Karpas-422 (cell line): Measurements from ENCODE around the gene NIPAL4. TPM values are rescaled to one million over a fixed set of nuclear protein-coding genes. Genes with fewer than 3 reads are reported as not detected.

ENCODE experiments used
- DNase-seq: peaks from one replicate; pipeline ENCODE4 v3.0.0-alpha.2; 2015
- H2AFZ ChIP-seq: fragments of 200-600 bp; sonication (generic); 2 replicates; pipeline ENCODE4 v1.6.1; 2014; ENCODE audit warnings: antibody characterized with exemption, low read length, mixed read lengths
- H3K27ac ChIP-seq: fragments of 200-600 bp; sonication (generic); 2 replicates; pipeline ENCODE4 v1.5.1; 2014; ENCODE audit warnings: mild to moderate bottlenecking, low read length, moderate library complexity
- H3K27me3 ChIP-seq: fragments of 200-600 bp; sonication (generic); 2 replicates; pipeline ENCODE4 v1.6.1; 2014; ENCODE audit warnings: low read length, mixed read lengths
- H3K36me3 ChIP-seq: fragments of 200-600 bp; sonication (generic); 2 replicates; pipeline ENCODE4 v1.6.1; 2014; ENCODE audit warnings: low read length, mixed read lengths; ENCODE audit not compliant: insufficient read depth
- H3K4me1 ChIP-seq: fragments of 200-600 bp; sonication (generic); 2 replicates; pipeline ENCODE4 v1.6.1; 2014; ENCODE audit warnings: mild to moderate bottlenecking, low read length, mixed read lengths
- H3K4me2 ChIP-seq: fragments of 200-600 bp; sonication (generic); 2 replicates; pipeline ENCODE4 v1.6.1; 2014; ENCODE audit warnings: low read length, low read depth, mild to moderate bottlenecking; ENCODE audit not compliant: poor library complexity, severe bottlenecking
- H3K4me3 ChIP-seq: fragments of 200-600 bp; sonication (generic); 2 replicates; pipeline ENCODE4 v1.5.1; 2014; ENCODE audit warnings: mild to moderate bottlenecking, antibody characterized with exemption, low read length, mixed read lengths
- H3K79me2 ChIP-seq: fragments of 200-600 bp; sonication (generic); 2 replicates; pipeline ENCODE4 v1.6.1; 2014; ENCODE audit warnings: mild to moderate bottlenecking, low read length, mixed read lengths
- H3K9ac ChIP-seq: fragments of 200-600 bp; sonication (generic); 2 replicates; pipeline ENCODE4 v1.6.0; 2014; ENCODE audit warnings: low read length
- H3K9me2 ChIP-seq: fragments of 200-600 bp; sonication (generic), shearing (Covaris generic); replicated peaks from 2 replicates; pipeline ENCODE4 v1.6.0; 2014; ENCODE audit warnings: mild to moderate bottlenecking, low read length, moderate library complexity; ENCODE audit not compliant: insufficient read depth
- H3K9me3 ChIP-seq: fragments of 300-700, 200-600 bp; sonication (generic); 2 replicates; pipeline ENCODE4 v1.6.1; 2014; ENCODE audit warnings: low read length, mixed read lengths
- H4K20me1 ChIP-seq: fragments of 200-600 bp; sonication (generic); 2 replicates; pipeline ENCODE4 v1.6.1; 2014; ENCODE audit warnings: mild to moderate bottlenecking, antibody characterized with exemption, low read length, low read depth; ENCODE audit not compliant: insufficient read depth
- total RNA-seq: library from RNA; depleted of rRNA; stranded (reverse); fragments of >200 nt; shearing (Covaris generic); gene quantifications from 2 replicates; pipeline ENCODE4 v1.2.3, GENCODE V29; 2014; ENCODE audit warnings: low replicate concordance

NIPAL4 gene
- total RNA-seq, 1 experiment from 2014 or later, result not detected

DNA sequence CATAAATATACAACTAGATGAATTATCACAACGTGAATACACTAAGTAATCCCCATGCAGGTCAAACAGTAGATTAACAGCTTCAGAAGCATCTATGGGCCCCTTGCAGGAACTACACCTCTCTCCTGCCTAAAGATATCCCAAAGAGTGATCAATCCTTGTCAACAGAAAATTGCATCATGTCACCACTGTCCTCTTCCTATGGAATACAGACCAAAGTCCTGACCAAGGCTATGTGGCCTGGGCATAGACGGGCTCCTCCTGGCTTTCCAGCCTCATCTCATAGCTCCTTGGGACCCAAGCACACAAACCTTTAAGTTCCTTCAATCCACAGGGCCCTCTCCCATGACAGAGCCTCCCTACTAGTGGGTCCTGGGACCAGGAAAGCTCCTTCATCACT lies 25.3 kb downstream of the NIPAL4 start:
- no peaks in the 10 kb centered on the region for H4K20me1 ChIP-seq
- H3K27ac ChIP-seq, result no peak overlapping the region
- H3K4me2 ChIP-seq, result no peak overlapping the region
- no peaks in the 10 kb centered on the region for H3K27me3 ChIP-seq
- H3K79me2 ChIP-seq, result no peaks in the 10 kb centered on the region
- peaks cover 30% of the 10 kb centered on the region for H3K4me1 ChIP-seq
- no peak overlapping the region for H3K9ac ChIP-seq
- no peak overlapping the region for H3K4me3 ChIP-seq
- H2AFZ ChIP-seq, result no peak overlapping the region
- no peaks in the 10 kb centered on the region for H3K9me2 ChIP-seq
- no peak for DNase-seq
- H3K36me3 ChIP-seq, result no peaks in the 10 kb centered on the region
- H3K9me3 ChIP-seq, result no peaks in the 10 kb centered on the region

DNA sequence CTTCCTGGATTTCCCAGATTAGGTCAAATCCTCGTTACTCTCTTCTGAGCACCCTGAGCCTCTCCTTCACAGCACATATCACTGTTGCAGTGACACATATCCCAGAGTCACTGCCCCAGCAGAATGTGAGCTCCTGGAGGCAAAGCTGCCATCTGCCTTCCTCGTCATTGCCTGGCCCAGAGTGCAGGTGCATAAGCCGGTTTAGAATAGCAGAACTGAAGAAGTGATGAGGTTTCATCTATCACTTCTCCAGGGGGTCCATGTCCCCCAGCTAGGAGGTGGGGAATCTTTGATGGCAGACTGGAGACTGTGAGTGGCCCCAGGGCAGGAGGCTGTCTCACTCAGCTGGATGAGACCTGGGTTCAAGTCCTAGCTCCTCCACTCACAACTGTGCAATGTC lies 25.8 kb downstream of the NIPAL4 start:
- H3K9me3 ChIP-seq, result no peaks in the 10 kb centered on the region
- no peaks in the 10 kb centered on the region for H3K9me2 ChIP-seq
- H3K27me3 ChIP-seq, result no peaks in the 10 kb centered on the region
- no peaks in the 10 kb centered on the region for H3K36me3 ChIP-seq
- H4K20me1 ChIP-seq, result no peaks in the 10 kb centered on the region
- no peak for DNase-seq
- no peak overlapping the region for H3K9ac ChIP-seq
- no peak overlapping the region for H3K27ac ChIP-seq
- H3K4me2 ChIP-seq, result no peak overlapping the region
- H3K4me1 ChIP-seq, result peaks cover 30% of the 10 kb centered on the region
- H3K79me2 ChIP-seq, result no peaks in the 10 kb centered on the region
- no peak overlapping the region for H3K4me3 ChIP-seq
- H2AFZ ChIP-seq, result no peak overlapping the region

DNA sequence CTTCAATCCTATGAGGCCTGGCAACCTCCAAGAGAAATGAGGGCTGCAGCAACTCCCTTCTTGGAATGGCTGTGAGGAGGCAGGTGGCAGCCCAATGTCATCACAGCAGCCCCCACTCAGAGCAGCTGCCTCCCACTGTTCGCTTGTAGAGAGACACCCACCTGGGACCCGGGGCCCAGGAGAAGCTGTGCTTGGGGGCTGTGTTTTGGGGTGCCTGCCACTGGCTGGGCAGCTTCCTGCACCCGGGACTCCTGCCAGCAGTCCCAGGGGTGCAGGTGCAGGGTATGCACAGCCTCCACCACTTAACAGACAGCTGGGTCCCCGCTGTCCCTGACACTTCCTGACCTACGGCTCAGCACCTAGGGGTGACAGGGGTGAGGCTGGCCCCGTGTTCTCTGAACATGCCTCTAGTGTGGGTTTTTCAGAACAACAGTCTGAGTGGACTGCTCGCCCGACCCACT lies 26.2 kb downstream of the NIPAL4 start:
- no peaks in the 10 kb centered on the region for H3K27me3 ChIP-seq
- no peaks in the 10 kb centered on the region for H3K36me3 ChIP-seq
- H4K20me1 ChIP-seq, result no peaks in the 10 kb centered on the region
- no peak overlapping the region for H3K4me3 ChIP-seq
- H3K79me2 ChIP-seq, result no peaks in the 10 kb centered on the region
- H3K9me3 ChIP-seq, result no peaks in the 10 kb centered on the region
- peaks cover 30% of the 10 kb centered on the region for H3K4me1 ChIP-seq
- H3K27ac ChIP-seq, result no peak overlapping the region
- no peak for DNase-seq
- H3K9ac ChIP-seq, result no peak overlapping the region
- H3K9me2 ChIP-seq, result no peaks in the 10 kb centered on the region
- H3K4me2 ChIP-seq, result no peak overlapping the region
- H2AFZ ChIP-seq, result no peak overlapping the region

DNA sequence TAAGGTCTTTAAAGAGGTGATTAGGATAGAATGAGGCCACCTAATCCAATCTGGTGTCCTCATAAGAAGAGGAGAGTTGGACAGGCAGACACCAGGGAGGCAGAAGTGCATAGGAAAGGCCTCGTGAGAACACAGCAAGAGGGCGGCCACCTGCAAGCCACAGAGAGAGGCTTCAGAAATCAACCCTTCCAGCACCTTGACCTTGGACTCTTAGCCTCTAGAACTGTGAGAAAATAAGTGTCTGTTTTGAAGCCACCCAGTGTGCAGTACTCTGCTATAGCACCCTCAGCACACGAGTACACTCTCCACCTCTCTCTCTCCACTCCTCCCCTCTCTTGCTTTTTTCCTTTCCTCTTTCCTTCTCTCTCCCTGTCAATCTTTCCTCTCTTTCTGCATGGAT lies 26.8 kb downstream of the NIPAL4 start:
- Histone ChIP-seq H3K36me3 (no peaks in the 10 kb centered on the region), H2AFZ (no peak overlapping the region), H3K9me3 (no peaks in the 10 kb centered on the region), H3K4me3 (no peak overlapping the region), H4K20me1 (no peaks in the 10 kb centered on the region), H3K4me1 (peaks cover 30% of the 10 kb centered on the region), H3K9ac (no peak overlapping the region), H3K27me3 (no peaks in the 10 kb centered on the region), H3K79me2 (no peaks in the 10 kb centered on the region), H3K9me2 (no peaks in the 10 kb centered on the region), H3K27ac (no peak overlapping the region), H3K4me2 (no peak overlapping the region)
- DNase-seq, result no peak

DNA sequence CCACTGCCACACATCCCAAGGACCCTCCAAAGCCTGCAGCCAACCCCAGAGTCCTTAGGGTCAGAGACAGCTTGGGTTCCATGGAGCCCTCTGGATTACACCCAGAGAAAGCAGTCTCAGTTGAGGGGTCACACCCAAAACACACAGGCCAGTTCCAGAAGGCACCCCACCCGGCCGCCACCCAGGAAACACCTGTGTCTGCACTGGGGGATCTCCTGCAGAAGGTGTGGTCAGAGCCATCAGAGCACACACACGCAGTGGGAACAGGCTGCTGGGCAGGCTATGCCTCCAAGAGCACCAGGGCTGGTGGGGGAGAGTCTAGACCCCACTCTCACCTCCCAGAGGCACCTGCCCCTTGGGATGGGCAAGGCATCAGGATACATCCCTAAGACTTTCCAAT lies 27.3 kb downstream of the NIPAL4 start:
- H3K36me3 ChIP-seq, result no peaks in the 10 kb centered on the region
- H3K4me3 ChIP-seq, result no peak overlapping the region
- no peak overlapping the region for H3K27ac ChIP-seq
- H3K9me2 ChIP-seq, result no peaks in the 10 kb centered on the region
- no peak overlapping the region for H3K9ac ChIP-seq
- H3K4me1 ChIP-seq, result peaks cover 30% of the 10 kb centered on the region
- H3K9me3 ChIP-seq, result no peaks in the 10 kb centered on the region
- DNase-seq, result no peak
- no peak overlapping the region for H2AFZ ChIP-seq
- H4K20me1 ChIP-seq, result no peaks in the 10 kb centered on the region
- no peaks in the 10 kb centered on the region for H3K79me2 ChIP-seq
- H3K27me3 ChIP-seq, result no peaks in the 10 kb centered on the region
- H3K4me2 ChIP-seq, result no peak overlapping the region

DNA sequence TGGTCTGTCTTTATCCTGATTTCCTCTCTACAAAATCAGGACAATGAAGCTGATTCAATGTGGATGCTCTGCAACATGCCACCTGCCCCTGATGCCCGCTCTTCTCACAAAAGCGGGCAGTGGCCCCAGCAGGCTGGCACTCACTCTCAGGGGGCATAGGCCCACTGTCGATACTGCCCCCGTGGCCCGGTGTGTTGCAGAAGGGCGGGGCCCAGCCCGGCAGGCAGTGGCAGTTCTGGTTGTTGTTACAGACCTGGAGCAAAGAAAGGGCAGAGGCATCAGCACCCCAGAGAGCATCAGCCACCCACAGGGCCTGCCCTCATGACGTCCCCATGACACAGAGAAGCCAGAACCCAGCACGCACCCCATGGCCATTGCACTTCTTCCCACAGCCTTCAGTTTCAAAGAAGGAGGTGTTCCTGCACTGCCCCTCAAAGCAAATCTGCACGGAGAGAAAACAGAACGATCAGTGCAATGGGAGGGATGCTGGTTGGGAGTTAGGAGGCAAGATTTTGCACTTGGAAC lies 31.5 kb downstream of the NIPAL4 start:
- no peak for DNase-seq
- H3K36me3 ChIP-seq, result no peaks in the 10 kb centered on the region
- no peak overlapping the region for H3K27ac ChIP-seq
- no peak overlapping the region for H2AFZ ChIP-seq
- no peaks in the 10 kb centered on the region for H4K20me1 ChIP-seq
- no peak overlapping the region for H3K9ac ChIP-seq
- peaks cover 9% of the 10 kb centered on the region for H3K4me1 ChIP-seq
- H3K79me2 ChIP-seq, result no peaks in the 10 kb centered on the region
- no peaks in the 10 kb centered on the region for H3K9me3 ChIP-seq
- no peak overlapping the region for H3K4me2 ChIP-seq
- H3K9me2 ChIP-seq, result no peaks in the 10 kb centered on the region
- no peak overlapping the region for H3K4me3 ChIP-seq
- no peaks in the 10 kb centered on the region for H3K27me3 ChIP-seq

DNA sequence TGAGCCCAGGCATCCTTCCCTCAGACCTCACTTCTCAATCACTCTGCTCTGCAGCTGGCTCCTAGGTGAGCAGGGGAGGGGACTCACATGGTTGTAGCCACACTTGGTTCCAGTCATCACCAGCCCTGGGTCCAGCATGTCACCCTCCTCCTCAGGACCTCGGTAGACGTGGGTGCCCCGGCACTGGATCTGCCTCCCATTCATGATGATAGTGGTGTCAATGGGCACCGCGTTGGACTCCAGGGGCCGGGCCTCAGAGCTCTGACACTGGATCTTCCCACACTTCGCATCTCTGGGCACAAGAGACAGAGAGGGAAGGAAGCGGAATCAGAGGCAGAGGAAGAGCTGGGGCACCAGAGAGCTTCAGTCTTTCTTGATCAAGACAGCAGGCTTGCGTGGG lies 32.9 kb downstream of the NIPAL4 start:
- no peak for DNase-seq
- Histone ChIP-seq H3K27me3 (no peaks in the 10 kb centered on the region), H2AFZ (no peak overlapping the region), H3K4me2 (no peak overlapping the region), H3K27ac (no peak overlapping the region), H3K79me2 (no peaks in the 10 kb centered on the region), H3K9me2 (no peaks in the 10 kb centered on the region), H3K9ac (no peak overlapping the region), H3K4me1 (peaks cover 3% of the 10 kb centered on the region; the same call in 1 of the 2 replicates), H4K20me1 (no peaks in the 10 kb centered on the region), H3K4me3 (no peak overlapping the region), H3K36me3 (no peaks in the 10 kb centered on the region), H3K9me3 (no peaks in the 10 kb centered on the region)

DNA sequence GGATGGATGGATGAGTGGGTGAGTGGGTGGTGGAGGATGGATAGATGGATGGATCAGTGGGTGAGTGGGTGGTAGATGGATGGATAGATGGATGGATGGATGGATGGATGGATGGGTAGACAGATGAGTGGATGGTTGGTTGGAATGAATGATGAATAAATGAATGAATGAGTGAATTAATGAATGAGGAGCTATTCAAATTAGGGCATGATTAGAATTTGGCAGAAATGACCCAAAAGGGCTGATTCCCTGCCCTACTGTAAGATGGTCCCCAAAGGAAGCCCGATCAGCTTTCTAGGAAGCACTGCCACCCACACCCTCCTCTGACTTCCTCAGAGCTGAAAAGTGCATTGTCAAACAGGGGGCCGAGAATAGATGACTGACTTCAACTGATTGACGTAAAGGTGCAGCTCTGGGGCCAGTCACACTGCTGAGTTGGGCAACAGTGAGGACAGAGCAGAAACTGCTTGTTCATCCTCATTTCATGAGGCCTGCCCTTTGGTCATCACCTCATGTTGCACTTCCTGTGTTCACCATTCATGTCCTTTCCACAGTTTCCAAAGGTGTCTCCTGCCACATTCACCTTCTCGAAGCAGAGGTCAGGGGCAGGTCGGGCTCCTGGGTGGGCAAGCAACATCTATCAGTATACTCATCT lies 34.3 kb downstream of the NIPAL4 start:
- Histone ChIP-seq H3K27ac (no peak overlapping the region), H3K9ac (no peak overlapping the region), H3K4me1 (peaks cover 3% of the 10 kb centered on the region; the same call in 1 of the 2 replicates), H3K9me3 (no peaks in the 10 kb centered on the region), H3K27me3 (no peaks in the 10 kb centered on the region), H3K9me2 (no peaks in the 10 kb centered on the region), H4K20me1 (no peaks in the 10 kb centered on the region), H3K79me2 (no peaks in the 10 kb centered on the region), H3K36me3 (no peaks in the 10 kb centered on the region), H3K4me3 (no peak overlapping the region), H3K4me2 (no peak overlapping the region), H2AFZ (no peak overlapping the region)
- no peak for DNase-seq
